NT2/D1 (cell line): ENCODE results near the gene RREB1.
A peak's percentile ranks its signal among the peaks of the same experiment; 100 is the strongest.

Experiments
- DNase-seq: peaks from one replicate; pipeline ENCODE4 v3.0.0-alpha.2; 2011; ENCODE audit warnings: low read depth, low spot score
- H3K27me3 ChIP-seq: 2 replicates; pipeline ENCODE4 v1.6.0; 2011; ENCODE audit warnings: mild to moderate bottlenecking; ENCODE audit not compliant: insufficient read length, insufficient read depth
- H3K36me3 ChIP-seq: 2 replicates; pipeline ENCODE4 v1.6.1; 2011; ENCODE audit warnings: mild to moderate bottlenecking, low read length, mixed read lengths; ENCODE audit not compliant: insufficient read depth, insufficient read length
- H3K4me1 ChIP-seq: 2 replicates; pipeline ENCODE4 v1.5.1; 2011; ENCODE audit not compliant: insufficient read depth, insufficient read length
- H3K4me3 ChIP-seq: 2 replicates; pipeline ENCODE4 v1.5.1; 2011; ENCODE audit warnings: low read depth; ENCODE audit not compliant: insufficient read length
- H3K9ac ChIP-seq: 2 replicates; pipeline ENCODE4 v1.6.0; 2011; ENCODE audit warnings: low read depth; ENCODE audit not compliant: insufficient read length
- H3K9me3 ChIP-seq: 2 replicates; pipeline ENCODE4 v1.5.1; 2011; ENCODE audit warnings: mild to moderate bottlenecking, low read length; ENCODE audit not compliant: insufficient read depth
- SUZ12 ChIP-seq: IDR thresholded peaks from 2 replicates; pipeline ENCODE4 v1.6.1; 2011; ENCODE audit not compliant: insufficient read length, insufficient read depth; ENCODE audit errors: extremely low read depth
- YY1 ChIP-seq: IDR thresholded peaks from 2 replicates; pipeline ENCODE4 v1.6.1; 2011; ENCODE audit not compliant: insufficient read length, insufficient read depth
- ZNF274 ChIP-seq: IDR thresholded peaks from 2 replicates; pipeline ENCODE4 v1.6.1; 2011; ENCODE audit warnings: mild to moderate bottlenecking, low read depth, low read length

The RREB1 gene

GRCh38 chr6:7224731-7225130 lies 117.0 kb downstream of the RREB1 start:
- H3K9me3 ChIP-seq: no peaks in the 10 kb centered on the region
- peaks cover 55% of the 10 kb centered on the region for H3K36me3 ChIP-seq
- H3K4me1 ChIP-seq: no peaks in the 10 kb centered on the region
- DNase-seq: no peak
- TF ChIP-seq ZNF274: no peak
- TF ChIP-seq YY1: no peak
- no peak for TF ChIP-seq SUZ12
- no peaks in the 10 kb centered on the region for H3K27me3 ChIP-seq
- no peak overlapping the region for H3K4me3 ChIP-seq
- peak overlapping the region; percentile 9 for H3K9ac ChIP-seq

GRCh38 chr6:7228662-7229375 lies 121.1 kb downstream of the RREB1 start:
- no peaks in the 10 kb centered on the region for H3K4me1 ChIP-seq
- H3K36me3 ChIP-seq: peaks cover 75% of the 10 kb centered on the region
- DNase-seq: no peak
- no peaks in the 10 kb centered on the region for H3K9me3 ChIP-seq
- no peaks in the 10 kb centered on the region for H3K27me3 ChIP-seq
- H3K4me3 ChIP-seq: no peak overlapping the region
- TF ChIP-seq YY1: no peak
- TF ChIP-seq ZNF274: no peak
- TF ChIP-seq SUZ12: no peak
- no peak overlapping the region for H3K9ac ChIP-seq

GRCh38 chr6:7229376-7230326 lies 121.9 kb downstream of the RREB1 start:
- H3K4me1 ChIP-seq: no peaks in the 10 kb centered on the region
- H3K4me3 ChIP-seq: no peak overlapping the region
- no peak for DNase-seq
- no peaks in the 10 kb centered on the region for H3K27me3 ChIP-seq
- peaks cover 79% of the 10 kb centered on the region for H3K36me3 ChIP-seq
- no peaks in the 10 kb centered on the region for H3K9me3 ChIP-seq
- no peak for TF ChIP-seq ZNF274
- no peak for TF ChIP-seq YY1
- TF ChIP-seq SUZ12: no peak
- no peak overlapping the region for H3K9ac ChIP-seq

DNA sequence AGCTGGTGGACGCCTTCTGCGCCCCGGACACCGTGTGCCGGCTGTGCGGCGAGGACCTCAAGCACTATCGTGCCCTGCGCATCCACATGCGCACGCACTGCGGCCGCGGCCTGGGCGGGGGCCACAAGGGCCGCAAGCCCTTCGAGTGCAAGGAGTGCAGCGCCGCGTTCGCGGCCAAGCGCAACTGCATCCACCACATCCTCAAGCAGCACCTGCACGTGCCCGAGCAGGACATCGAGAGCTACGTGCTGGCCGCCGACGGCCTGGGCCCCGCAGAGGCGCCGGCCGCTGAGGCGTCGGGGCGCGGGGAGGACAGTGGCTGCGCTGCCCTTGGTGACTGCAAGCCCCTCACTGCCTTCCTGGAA lies 122.5 kb downstream of the RREB1 start:
- peaks cover 77% of the 10 kb centered on the region for H3K36me3 ChIP-seq
- no peak overlapping the region for H3K4me3 ChIP-seq
- DNase-seq: no peak
- no peak for TF ChIP-seq ZNF274
- no peak for TF ChIP-seq YY1
- no peak for TF ChIP-seq SUZ12
- H3K27me3 ChIP-seq: no peaks in the 10 kb centered on the region
- H3K4me1 ChIP-seq: no peaks in the 10 kb centered on the region
- H3K9me3 ChIP-seq: no peaks in the 10 kb centered on the region
- H3K9ac ChIP-seq: no peak overlapping the region

DNA sequence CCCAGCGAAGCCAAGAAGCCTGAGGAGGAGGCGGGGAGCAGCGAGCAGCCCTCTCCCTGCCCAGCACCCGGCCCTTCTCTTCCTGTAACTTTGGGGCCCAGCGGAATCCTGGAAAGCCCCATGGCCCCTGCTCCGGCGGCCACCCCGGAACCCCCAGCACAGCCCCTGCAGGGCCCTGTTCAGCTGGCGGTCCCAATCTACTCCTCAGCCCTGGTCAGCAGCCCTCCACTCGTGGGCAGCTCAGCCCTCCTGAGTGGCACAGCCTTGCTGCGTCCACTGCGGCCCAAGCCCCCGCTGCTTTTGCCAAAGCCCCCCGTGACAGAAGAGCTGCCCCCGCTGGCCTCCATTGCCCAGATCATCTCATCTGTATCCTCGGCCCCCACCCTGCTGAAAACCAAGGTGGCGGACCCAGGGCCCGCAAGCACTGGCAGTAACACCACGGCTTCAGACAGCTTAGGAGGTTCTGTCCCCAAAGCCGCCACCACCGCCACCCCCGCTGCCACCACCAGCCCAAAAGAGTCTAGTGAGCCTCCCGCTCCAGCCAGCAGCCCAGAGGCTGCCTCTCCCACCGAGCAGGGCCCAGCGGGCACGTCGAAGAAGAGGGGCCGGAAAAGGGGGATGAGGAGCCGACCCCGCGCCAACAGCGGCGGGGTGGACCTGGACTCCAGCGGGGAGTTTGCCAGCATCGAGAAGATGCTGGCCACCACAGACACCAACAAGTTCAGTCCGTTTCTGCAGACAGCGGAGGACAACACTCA lies 123.4 kb downstream of the RREB1 start:
- Histone ChIP-seq H3K9ac (no peak overlapping the region), H3K27me3 (no peaks in the 10 kb centered on the region), H3K4me3 (no peak overlapping the region), H3K36me3 (peaks cover 77% of the 10 kb centered on the region), H3K4me1 (no peaks in the 10 kb centered on the region), H3K9me3 (no peaks in the 10 kb centered on the region)
- DNase-seq: no peak
- TF ChIP-seq ZNF274: no peak
- no peak for TF ChIP-seq SUZ12
- no peak for TF ChIP-seq YY1

- Histone ChIP-seq H3K27me3 (no peaks in the 10 kb centered on the region), H3K4me3 (no peak overlapping the region), H3K36me3 (peaks cover 72% of the 10 kb centered on the region), H3K9ac (no peak overlapping the region), H3K4me1 (no peaks in the 10 kb centered on the region), H3K9me3 (no peaks in the 10 kb centered on the region)
- DNase-seq: no peak
- TF ChIP-seq YY1: no peak
These were observed 124.6 kb downstream of the RREB1 start for GRCh38 chr6:7232351-7232750.

DNA sequence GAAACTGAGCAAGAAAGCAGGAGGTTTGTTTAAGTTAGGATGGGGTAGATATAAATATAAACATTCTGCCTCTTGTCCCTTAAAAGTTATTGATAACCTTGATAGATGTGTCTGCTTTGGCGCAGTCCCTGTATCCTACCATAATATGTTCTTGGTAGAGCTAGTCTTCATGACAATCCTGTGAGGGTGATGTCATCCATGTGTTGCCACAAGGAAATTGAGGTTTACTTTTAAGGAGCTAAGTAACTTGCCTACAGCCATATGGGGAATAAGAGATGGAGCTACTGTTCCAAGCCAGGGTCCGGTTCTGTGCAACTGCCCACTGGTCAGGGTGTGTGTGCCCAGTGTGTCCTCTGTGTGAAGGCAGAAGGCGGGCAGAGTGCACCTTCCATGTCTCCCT lies 126.8 kb downstream of the RREB1 start:
- Histone ChIP-seq H3K9me3 (no peaks in the 10 kb centered on the region), H3K27me3 (no peaks in the 10 kb centered on the region), H3K36me3 (peaks cover 65% of the 10 kb centered on the region), H3K9ac (no peak overlapping the region), H3K4me3 (no peak overlapping the region), H3K4me1 (no peaks in the 10 kb centered on the region)
- no peak for TF ChIP-seq ZNF274
- no peak for TF ChIP-seq YY1
- no peak for TF ChIP-seq SUZ12
- no peak for DNase-seq
